Naive B cell (primary cell): ENCODE data around the gene PGC. TPM values are rescaled to one million over a fixed set of nuclear protein-coding genes. Genes with fewer than 3 reads are reported as not detected.
A peak's percentile ranks its signal among the peaks of the same experiment; 100 is the strongest.

Source experiments
- ATAC-seq, 2 donors: fragments of 150-1000 bp; cut with Tn5 transposase; 2 replicates each; pipeline ENCODE4 v1.10.0; 2021; ENCODE audit warnings: low read depth in 2 of 2, mild to moderate bottlenecking in 2 of 2, moderate library complexity in 2 of 2
- DNase-seq: peaks from one replicate; pipeline ENCODE4 v3.0.0; 2022
- H3K27ac Mint-ChIP-seq, 6 donors: one replicate each; pipeline ENCODE4 v1.8.0; 2020 to 2022; ENCODE audit warnings: mild to moderate bottlenecking in 6 of 6, mixed read lengths in 6 of 6, moderate library complexity in 5 of 6, inconsistent platforms in 2 of 6
- H3K27me3 Mint-ChIP-seq, 3 donors: one replicate each; pipeline ENCODE4 v1.8.0; 2021 to 2022; ENCODE audit warnings: mixed read lengths in 3 of 3, mild to moderate bottlenecking in 1 of 3
- H3K36me3 Mint-ChIP-seq, 2 donors: one replicate each; pipeline ENCODE4 v1.8.0; 2020 to 2022; ENCODE audit warnings: mixed read lengths in 2 of 2, inconsistent platforms in 1 of 2, mild to moderate bottlenecking in 1 of 2
- H3K4me1 Mint-ChIP-seq, 3 donors: one replicate each; pipeline ENCODE4 v1.8.0; 2020 to 2022; ENCODE audit warnings: mixed read lengths in 3 of 3, inconsistent platforms in 1 of 3, mild to moderate bottlenecking in 1 of 3, moderate library complexity in 1 of 3
- H3K4me3 Mint-ChIP-seq, 8 donors: one replicate each; pipeline ENCODE4 v1.8.0; 2020 to 2022; ENCODE audit warnings: mild to moderate bottlenecking in 8 of 8, mixed read lengths in 8 of 8, moderate library complexity in 8 of 8, inconsistent platforms in 2 of 8
- H3K9me3 Mint-ChIP-seq, 7 donors: one replicate each; pipeline ENCODE4 v1.8.0; 2020 to 2022; ENCODE audit warnings: mixed read lengths in 7 of 7, mild to moderate bottlenecking in 5 of 7, inconsistent platforms in 2 of 7, moderate library complexity in 1 of 7
- polyA plus RNA-seq, 6 donors: library from polyadenylated mRNA; unstranded; fragments of 300-500 nt; fragmentation: Illumina TruSeq; gene quantifications; one replicate each; pipeline ENCODE4 v1.2.3, GENCODE V29; 2021; ENCODE audit warnings: low read depth in 6 of 6

The PGC gene
- polyA plus RNA-seq, 6 donors from 2014 or later = not detected

GRCh38 chr6:41706876-41707564 lies 40.2 kb downstream of the PGC start:
- Mint-ChIP-seq H3K4me3 (peak overlapping the region; percentile 74 to 95 (median 90)), H3K36me3 (peaks cover 4 to 12% of the 10 kb centered on the region in 2 donors), H3K4me1 (peaks cover 79 to 98% (median 88%) of the 10 kb centered on the region in 3 donors), H3K27me3 (no peaks in the 10 kb centered on the region), H3K27ac (peak overlapping the region; percentile 97 to 99 (median 98)), H3K9me3 (no peaks in the 10 kb centered on the region)
- DNase-seq (no peak), ATAC-seq (no peak)

GRCh38 chr6:41705996-41706835 lies 41.0 kb downstream of the PGC start:
- ATAC-seq = peak; percentile 93
- Mint-ChIP-seq H3K36me3 (peaks cover 4 to 12% of the 10 kb centered on the region in 2 donors), H3K9me3 (no peaks in the 10 kb centered on the region), H3K27ac (peak overlapping the region; percentile 97 to 99 (median 98)), H3K4me3 (peak overlapping the region; percentile 74 to 95 (median 90)), H3K27me3 (no peaks in the 10 kb centered on the region), H3K4me1 (peaks cover 81 to 97% (median 95%) of the 10 kb centered on the region in 3 donors)
- DNase-seq = peak; percentile 91

GRCh38 chr6:41705311-41705995 lies 41.7 kb downstream of the PGC start:
- H3K36me3 Mint-ChIP-seq = peaks cover 4 to 6% of the 10 kb centered on the region in 2 donors
- no peak for DNase-seq
- H3K27me3 Mint-ChIP-seq = no peaks in the 10 kb centered on the region
- ATAC-seq = no peak
- peaks cover 80 to 96% (median 96%) of the 10 kb centered on the region in 3 donors for H3K4me1 Mint-ChIP-seq
- peak overlapping the region; percentile 74 to 95 (median 90) for H3K4me3 Mint-ChIP-seq
- H3K27ac Mint-ChIP-seq = peak overlapping the region; percentile 88 to 99 (median 98)
- no peaks in the 10 kb centered on the region for H3K9me3 Mint-ChIP-seq

GRCh38 chr6:41704656-41705310 lies 42.4 kb downstream of the PGC start:
- Mint-ChIP-seq H3K4me3 (peak overlapping the region; percentile 74 to 95 (median 90)), H3K27ac (peak overlapping the region; percentile 88 to 99 (median 98)), H3K27me3 (no peaks in the 10 kb centered on the region), H3K9me3 (no peaks in the 10 kb centered on the region), H3K36me3 (peaks cover 0 to 4% of the 10 kb centered on the region in 2 donors), H3K4me1 (peaks cover 78 to 97% (median 96%) of the 10 kb centered on the region in 3 donors)
- no peak for ATAC-seq
- DNase-seq = no peak

- DNase-seq (no peak), ATAC-seq (no peak)
- H3K9me3 Mint-ChIP-seq = no peaks in the 10 kb centered on the region
- peak overlapping the region in 7 of 8 donors; percentile 74 to 95 (median 89) for H3K4me3 Mint-ChIP-seq
- H3K4me1 Mint-ChIP-seq = peaks cover 80 to 97% (median 97%) of the 10 kb centered on the region in 3 donors
- H3K27ac Mint-ChIP-seq = peak overlapping the region in 4 of 6 donors; percentile 96 to 99 (median 98)
- no peaks in the 10 kb centered on the region for H3K27me3 Mint-ChIP-seq
- no peaks in the 10 kb centered on the region for H3K36me3 Mint-ChIP-seq
Observed at GRCh38 chr6:41704028-41704427, 43.2 kb downstream of the PGC start.

- Mint-ChIP-seq H3K27me3 (no peaks in the 10 kb centered on the region), H3K4me3 (peak overlapping the region in 7 of 8 donors; percentile 28 to 95 (median 81)), H3K27ac (peak overlapping the region in 4 of 6 donors; percentile 32 to 97 (median 71)), H3K4me1 (peaks cover 76 to 97% (median 96%) of the 10 kb centered on the region in 3 donors), H3K36me3 (no peaks in the 10 kb centered on the region), H3K9me3 (no peaks in the 10 kb centered on the region)
- ATAC-seq = no peak
- DNase-seq = no peak
Observed at GRCh38 chr6:41702771-41703494, 44.3 kb downstream of the PGC start.

GRCh38 chr6:41702089-41702745 lies 45.0 kb downstream of the PGC start:
- Mint-ChIP-seq H3K36me3 (no peaks in the 10 kb centered on the region), H3K27ac (peak overlapping the region in 3 of 6 donors; percentile 78 to 97 (median 84)), H3K9me3 (no peaks in the 10 kb centered on the region), H3K4me3 (peak overlapping the region in 1 of 8 donors; percentile 75), H3K27me3 (no peaks in the 10 kb centered on the region), H3K4me1 (peaks cover 69 to 91% (median 89%) of the 10 kb centered on the region in 3 donors)
- DNase-seq = no peak
- no peak for ATAC-seq

GRCh38 chr6:41700463-41701347 lies 46.5 kb downstream of the PGC start:
- H3K27me3 Mint-ChIP-seq = no peaks in the 10 kb centered on the region
- H3K9me3 Mint-ChIP-seq = no peaks in the 10 kb centered on the region
- no peaks in the 10 kb centered on the region for H3K36me3 Mint-ChIP-seq
- DNase-seq (no peak), ATAC-seq (peak in 1 of 2 donors; percentile 16)
- H3K4me3 Mint-ChIP-seq = peak overlapping the region; percentile 15 to 86 (median 34)
- H3K27ac Mint-ChIP-seq = peak overlapping the region; percentile 72 to 97 (median 92)
- peaks cover 57 to 86% (median 86%) of the 10 kb centered on the region in 3 donors for H3K4me1 Mint-ChIP-seq

- H3K4me1 Mint-ChIP-seq = peaks cover 52 to 83% (median 82%) of the 10 kb centered on the region in 3 donors
- H3K36me3 Mint-ChIP-seq = no peaks in the 10 kb centered on the region
- H3K9me3 Mint-ChIP-seq = no peaks in the 10 kb centered on the region
- no peak for ATAC-seq
- peak overlapping the region in 1 of 8 donors; percentile 44 for H3K4me3 Mint-ChIP-seq
- H3K27ac Mint-ChIP-seq = peak overlapping the region in 4 of 6 donors; percentile 25 to 97 (median 88)
- H3K27me3 Mint-ChIP-seq = no peaks in the 10 kb centered on the region
- no peak for DNase-seq
Observed at GRCh38 chr6:41699063-41699462, 48.1 kb downstream of the PGC start.

GRCh38 chr6:41697861-41698781 lies 49.1 kb downstream of the PGC start:
- Mint-ChIP-seq H3K9me3 (no peaks in the 10 kb centered on the region), H3K36me3 (no peaks in the 10 kb centered on the region), H3K27me3 (no peaks in the 10 kb centered on the region), H3K4me1 (peaks cover 49 to 82% (median 81%) of the 10 kb centered on the region in 3 donors), H3K4me3 (peak overlapping the region in 2 of 8 donors; percentile 16 to 42), H3K27ac (peak overlapping the region in 5 of 6 donors; percentile 33 to 97 (median 68))
- ATAC-seq = no peak
- no peak for DNase-seq
